GM21515 (cell line): Measurements from ENCODE around the gene ACADS.

Experiments
- ATAC-seq: cut with Tn5 transposase; IDR thresholded peaks from one replicate; pipeline ENCODE4 v1.9.1; 2021; ENCODE audit not compliant: unreplicated experiment

ACADS gene

GRCh38 chr12:120700886-120701285 lies 24.7 kb upstream of the ACADS start:
- ATAC-seq, result no peak

DNA sequence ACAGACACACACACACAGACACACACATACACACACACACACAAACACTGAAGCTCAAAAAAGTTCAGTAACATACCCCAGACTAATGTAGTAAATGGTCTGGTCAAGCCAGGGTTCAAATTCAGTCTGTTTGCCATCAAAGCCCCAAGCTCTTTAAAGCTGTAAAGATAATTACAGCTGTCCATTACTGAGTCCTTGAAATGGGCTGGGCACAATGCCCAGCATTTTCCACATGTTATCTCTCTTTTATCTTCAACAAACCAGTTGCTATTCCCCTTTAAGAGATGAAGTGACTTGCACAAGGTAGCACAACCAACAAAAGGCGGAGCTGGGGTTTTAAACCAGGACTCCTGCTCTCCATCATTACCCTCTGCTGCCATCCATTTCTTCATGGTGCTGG lies 23.0 kb upstream of the ACADS start:
- no peak for ATAC-seq

DNA sequence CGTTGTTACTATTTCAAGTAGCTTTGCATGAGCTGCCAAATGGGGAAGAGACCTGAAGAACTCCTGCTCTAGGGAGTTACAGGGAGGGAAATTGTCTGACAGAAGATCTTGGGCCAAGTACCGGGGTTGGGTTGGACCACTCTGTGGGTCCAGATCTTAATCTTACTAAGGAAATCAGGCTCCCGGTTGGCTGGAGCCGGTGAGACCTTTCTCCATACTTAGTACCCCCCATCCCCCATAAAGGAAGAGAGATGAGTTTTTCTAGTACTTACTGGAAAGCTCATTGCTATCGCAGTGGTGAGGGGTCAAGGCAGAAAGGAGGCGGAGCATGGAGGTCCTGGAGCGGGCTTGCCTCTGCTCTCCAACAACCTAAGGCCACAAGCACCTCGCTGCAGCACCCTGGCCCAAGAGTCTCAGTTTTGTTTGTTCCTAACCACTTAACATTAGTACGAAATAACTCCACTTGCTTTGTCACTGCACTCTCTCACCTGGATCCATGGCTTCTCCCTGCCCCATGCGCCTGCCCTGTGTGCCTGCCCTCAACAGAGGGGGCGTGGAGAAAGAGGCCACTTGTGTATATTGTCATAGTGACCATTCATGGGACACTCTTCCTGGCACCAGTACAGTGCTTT lies 22.2 kb upstream of the ACADS start:
- no peak for ATAC-seq

- ATAC-seq, result no peak
These were observed 20.0 kb upstream of the ACADS start for GRCh38 chr12:120705618-120706017.

GRCh38 chr12:120706029-120706428 lies 19.6 kb upstream of the ACADS start:
- ATAC-seq, result no peak

DNA sequence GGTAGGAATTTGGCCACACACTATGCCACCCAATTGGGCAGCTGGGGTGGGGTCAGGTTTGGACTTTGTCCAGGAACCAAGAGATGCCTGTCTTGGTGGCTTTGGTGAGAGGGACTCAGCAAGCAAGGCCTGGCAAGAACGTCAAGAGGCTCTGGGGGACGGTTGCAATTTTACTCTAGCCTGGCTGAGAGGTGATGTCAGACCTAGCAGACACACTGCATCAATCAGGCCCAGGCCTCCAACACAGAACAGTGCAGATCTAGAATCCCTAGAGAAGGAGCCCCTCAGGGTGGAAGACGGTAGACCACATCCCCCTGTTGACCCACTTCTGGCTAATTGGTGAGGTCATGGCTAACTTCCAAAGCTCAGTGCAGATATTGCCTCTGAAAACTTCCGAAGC lies 17.0 kb upstream of the ACADS start:
- no peak for ATAC-seq

DNA sequence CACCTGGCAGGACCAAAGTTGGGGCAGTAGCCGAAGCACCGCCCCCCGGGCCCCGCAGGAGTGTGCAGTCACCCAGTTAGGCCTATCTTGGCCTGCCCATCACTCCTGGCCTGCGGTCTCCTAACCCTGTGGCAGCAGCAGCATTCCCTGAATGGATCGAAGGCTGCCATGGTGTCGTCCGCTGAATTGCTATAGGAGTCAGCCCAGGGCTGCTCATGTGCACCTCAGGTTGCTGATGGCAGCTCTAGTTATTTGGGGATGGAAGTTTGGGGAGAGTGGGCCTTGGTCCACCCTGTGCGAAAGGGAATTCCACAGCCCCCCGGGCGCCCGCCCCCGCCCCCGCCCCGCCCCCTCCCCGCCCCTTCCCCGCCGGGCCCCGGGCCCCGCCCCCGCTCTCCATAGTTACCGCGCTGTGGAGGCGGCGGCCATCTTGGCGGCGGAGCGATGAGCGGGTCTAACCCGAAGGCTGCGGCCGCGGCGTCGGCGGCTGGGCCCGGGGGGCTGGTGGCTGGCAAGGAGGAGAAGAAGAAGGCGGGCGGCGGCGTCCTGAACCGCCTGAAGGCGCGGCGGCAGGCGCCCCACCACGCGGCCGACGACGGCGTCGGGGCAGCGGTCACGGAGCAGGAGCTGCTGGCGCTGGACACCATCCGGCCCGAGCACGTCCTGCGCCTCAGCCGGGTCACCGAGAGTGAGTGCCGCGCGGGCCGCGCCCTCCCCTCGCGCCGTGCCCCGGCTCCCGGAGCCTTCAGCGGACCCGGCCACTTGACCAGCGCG lies 15.4 kb upstream of the ACADS start, which contains the start of gene UNC119B:
UNC119B (plus strand) TSS at position 428 of the 774 bp plus-strand sequence; CDS start at position 445, 17 bp downstream.
- peak; percentile 68 for ATAC-seq

- ATAC-seq, result peak; percentile 24
These were observed 14.8 kb upstream of the ACADS start for GRCh38 chr12:120710805-120711296.

GRCh38 chr12:120711411-120711810 lies 14.2 kb upstream of the ACADS start:
- no peak for ATAC-seq

DNA sequence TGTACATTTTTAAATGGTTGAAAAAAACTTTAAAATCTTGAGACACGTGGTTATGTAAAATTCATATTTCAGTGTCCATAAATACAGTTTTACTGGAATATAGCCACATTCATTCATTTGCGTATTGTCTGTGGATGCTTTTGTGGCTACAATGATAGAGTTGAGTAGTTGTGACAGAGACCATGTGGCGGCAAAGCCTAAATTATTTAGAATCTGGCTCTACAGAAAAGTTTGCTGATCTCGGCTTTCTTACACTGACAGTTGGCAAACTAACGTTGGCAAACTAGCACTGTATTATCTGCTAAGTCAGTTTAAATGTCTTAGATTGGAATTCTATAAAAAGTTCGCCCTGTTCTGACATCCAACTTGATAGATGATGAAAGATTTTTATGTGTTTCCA lies 13.0 kb upstream of the ACADS start:
- no peak for ATAC-seq

GRCh38 chr12:120713861-120714482 lies 11.7 kb upstream of the ACADS start:
- ATAC-seq, result no peak

DNA sequence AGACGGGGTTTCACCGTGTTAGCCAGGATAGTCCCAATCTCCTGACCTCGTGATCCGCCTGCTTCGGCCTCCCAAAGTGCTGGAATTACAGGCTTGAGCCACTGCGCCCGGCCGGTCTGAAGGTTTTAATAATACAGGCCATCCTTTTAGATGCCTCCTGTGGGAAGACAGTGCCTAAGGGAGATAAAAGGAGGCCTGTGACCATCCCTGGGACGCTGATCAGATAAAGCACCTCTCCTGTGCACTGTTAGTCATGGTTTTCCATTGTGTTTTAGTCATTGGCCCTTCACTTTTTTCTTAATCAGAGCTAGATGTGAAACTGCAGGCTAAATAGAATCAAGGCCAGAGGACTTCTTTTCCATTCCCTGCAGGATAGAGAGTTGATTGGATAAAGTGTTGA lies 7.6 kb upstream of the ACADS start:
- no peak for ATAC-seq

- ATAC-seq, result no peak
These were observed 6.6 kb upstream of the ACADS start for GRCh38 chr12:120719072-120719471.

GRCh38 chr12:120719496-120720233 lies 6.0 kb upstream of the ACADS start:
- ATAC-seq, result no peak

GRCh38 chr12:120720234-120720986 lies 5.2 kb upstream of the ACADS start:
- no peak for ATAC-seq

DNA sequence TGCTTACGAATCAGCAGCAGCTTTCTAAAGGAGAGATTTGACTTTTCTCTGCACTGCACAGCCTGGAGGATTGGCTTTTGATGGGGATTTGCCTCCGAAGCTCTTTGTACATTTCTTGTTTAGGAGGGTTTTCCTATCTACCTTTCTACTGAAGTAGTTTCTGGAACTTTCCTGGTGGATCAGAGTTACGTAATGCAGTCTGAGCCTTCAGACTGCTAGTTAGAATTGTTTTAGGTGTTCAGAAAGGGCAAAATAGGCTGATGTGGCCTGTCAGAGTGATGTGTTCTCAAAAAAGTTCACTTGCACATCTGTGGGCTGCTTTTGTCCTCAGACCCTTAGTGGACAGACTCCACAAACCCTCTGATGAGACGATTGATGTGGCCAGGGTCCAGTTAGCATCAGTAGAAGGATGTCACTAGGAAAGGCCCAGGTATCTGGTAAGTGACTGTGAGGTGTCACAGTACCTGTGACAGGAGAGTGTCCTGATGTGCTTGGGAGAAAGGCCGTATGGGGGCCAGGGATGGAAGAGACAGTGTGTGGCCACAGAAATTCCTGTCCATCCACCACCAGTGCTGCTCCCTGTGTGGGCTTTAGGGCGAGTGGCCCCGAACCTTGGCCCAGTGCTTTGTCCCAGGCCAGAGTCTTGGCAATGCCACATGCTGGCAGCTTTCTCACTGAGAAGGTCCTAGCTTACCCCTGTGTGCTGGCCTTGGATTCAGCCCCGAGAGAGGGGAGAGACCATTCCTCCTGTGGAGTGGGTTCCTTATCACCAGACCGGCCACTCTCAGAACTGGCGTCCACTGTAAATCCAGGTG lies 4.4 kb upstream of the ACADS start:
- no peak for ATAC-seq

DNA sequence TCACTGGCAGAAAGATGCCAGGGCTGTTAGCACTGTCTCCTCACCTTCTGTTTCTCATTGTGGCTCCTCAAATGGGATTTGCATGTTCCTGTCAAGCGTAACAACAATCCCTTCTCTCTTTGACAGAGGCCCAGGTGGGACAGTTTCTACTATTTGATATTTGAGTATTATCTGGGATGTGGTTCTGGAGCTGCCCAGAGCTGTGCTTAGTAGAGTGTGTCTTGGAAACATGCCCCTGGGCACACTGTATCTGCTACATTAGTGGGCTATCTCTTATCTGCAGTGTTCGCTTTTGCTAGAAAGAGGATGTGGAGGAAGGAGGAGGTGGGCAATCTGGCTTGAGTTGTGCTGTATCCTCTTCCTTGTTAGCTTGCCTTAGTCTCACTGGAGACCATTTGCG lies 3.8 kb upstream of the ACADS start:
- no peak for ATAC-seq

DNA sequence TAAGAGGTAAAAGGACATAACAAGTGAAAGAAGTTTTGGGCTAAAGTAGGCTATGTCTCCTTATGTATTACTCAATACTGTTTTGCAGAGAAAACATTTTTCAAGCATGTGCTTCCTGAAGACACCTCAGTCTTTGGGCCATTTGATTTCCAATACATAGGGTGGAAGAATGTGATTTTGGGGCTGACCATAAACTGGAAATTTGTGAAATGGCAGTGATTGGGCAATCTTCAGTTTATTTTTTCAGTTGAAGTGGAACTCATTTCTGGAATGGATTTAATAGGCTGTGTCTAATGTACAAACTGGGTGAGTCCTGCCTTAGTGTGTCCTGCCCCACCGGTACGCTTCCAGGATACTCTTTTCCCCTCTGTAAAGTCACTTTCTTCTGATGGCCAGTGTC lies 2.8 kb upstream of the ACADS start:
- ATAC-seq, result no peak

DNA sequence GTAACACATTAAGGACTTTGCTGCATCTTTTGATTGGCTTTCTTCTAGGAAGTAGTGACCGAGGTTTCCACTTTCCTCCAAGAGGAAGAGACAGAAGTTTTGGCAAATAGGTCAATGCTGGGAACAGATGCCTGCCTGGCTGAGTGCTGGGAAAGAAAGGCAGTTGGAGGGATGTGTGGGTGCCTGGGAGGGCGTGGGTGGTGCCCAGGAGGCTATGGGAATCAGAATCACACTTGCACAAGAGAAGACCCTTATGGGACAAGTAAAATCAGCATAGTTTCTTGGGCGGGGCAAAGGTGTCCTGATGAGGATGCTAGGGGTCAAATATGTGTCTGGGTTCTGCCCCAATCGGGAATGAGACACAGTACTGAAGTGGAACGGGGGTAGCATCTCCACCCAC lies 906 bp upstream of the ACADS start:
- no peak for ATAC-seq
